Measurements from ENCODE around the gene SLBP. TPM values are rescaled to one million over a fixed set of nuclear protein-coding genes. Genes with fewer than 3 reads are reported as not detected.

The SLBP gene
- total and polyA plus RNA-seq, 2 donors from 2014 or later: 30.7 to 42.8 TPM

GRCh38 chr4:1723131-1723801 lies 11.1 kb upstream of the SLBP start:
- FAIRE-seq (no peak), DNase-seq (peak in 1 of 5 donors; percentile 46)
- TF ChIP-seq CTCF (IDR thresholded peaks at IDR 0.05; ENCODE audit: borderline replicate concordance, extremely low read depth, insufficient read depth): no peak
- H3K4me3 ChIP-seq (ENCODE audit: low read length in 3 of 3): no peak overlapping the region
- intact Hi-C loops (cut with DNase I): no loop called here
- peak overlapping the region in 1 of 2 donors; percentile 34 for H3K27ac ChIP-seq (ENCODE audit: low read depth in 2 of 2, low read length in 2 of 2)
- H3K9me3 ChIP-seq (ENCODE audit: control insufficient read depth in 2 of 3, insufficient read depth in 1 of 3, low read length in 3 of 3): no peaks in the 10 kb centered on the region
- no peak overlapping the region for H3K9ac ChIP-seq (ENCODE audit: low read length in 3 of 3)
- H3K27me3 ChIP-seq (ENCODE audit: control insufficient read depth, insufficient read depth, low read length): no peaks in the 10 kb centered on the region
- no peaks in the 10 kb centered on the region for H3K36me3 ChIP-seq (ENCODE audit: control insufficient read depth in 2 of 3, insufficient read depth in 3 of 3, low read length in 3 of 3)
- peaks cover 0 to 22% (median 0%) of the 10 kb centered on the region in 3 donors for H3K4me1 ChIP-seq (ENCODE audit: control insufficient read depth in 2 of 3, insufficient read depth in 2 of 3, low read depth in 1 of 3, low read length in 3 of 3)

GRCh38 chr4:1722551-1723118 lies 10.5 kb upstream of the SLBP start:
- Histone ChIP-seq H3K4me3 (ENCODE audit: low read length in 3 of 3) (no peak overlapping the region), H3K27me3 (ENCODE audit: control insufficient read depth, insufficient read depth, low read length) (no peaks in the 10 kb centered on the region), H3K9me3 (ENCODE audit: control insufficient read depth in 2 of 3, insufficient read depth in 1 of 3, low read length in 3 of 3) (no peaks in the 10 kb centered on the region), H3K27ac (ENCODE audit: low read depth in 2 of 2, low read length in 2 of 2) (peak overlapping the region in 1 of 2 donors; percentile 41), H3K4me1 (ENCODE audit: control insufficient read depth in 2 of 3, insufficient read depth in 2 of 3, low read depth in 1 of 3, low read length in 3 of 3) (peaks cover 0 to 27% (median 0%) of the 10 kb centered on the region in 3 donors), H3K9ac (ENCODE audit: low read length in 3 of 3) (no peak overlapping the region), H3K36me3 (ENCODE audit: control insufficient read depth in 2 of 3, insufficient read depth in 3 of 3, low read length in 3 of 3) (no peaks in the 10 kb centered on the region)
- intact Hi-C loops (cut with DNase I): no loop called here
- TF ChIP-seq CTCF (IDR thresholded peaks at IDR 0.05; ENCODE audit: borderline replicate concordance, extremely low read depth, insufficient read depth): no peak
- FAIRE-seq (no peak), DNase-seq (peak in 2 of 5 donors; percentile 49 to 67)

GRCh38 chr4:1721666-1722550 lies 9.8 kb upstream of the SLBP start:
- H3K9me3 ChIP-seq (ENCODE audit: control insufficient read depth in 2 of 3, insufficient read depth in 1 of 3, low read length in 3 of 3): no peaks in the 10 kb centered on the region
- DNase-seq (peak in 2 of 5 donors; percentile 66 to 82), FAIRE-seq (no peak)
- H3K36me3 ChIP-seq (ENCODE audit: control insufficient read depth in 2 of 3, insufficient read depth in 3 of 3, low read length in 3 of 3): no peaks in the 10 kb centered on the region
- H3K9ac ChIP-seq (ENCODE audit: low read length in 3 of 3): no peak overlapping the region
- H3K27ac ChIP-seq (ENCODE audit: low read depth in 2 of 2, low read length in 2 of 2): no peak overlapping the region
- intact Hi-C loops (cut with DNase I): no loop called here
- no peak for TF ChIP-seq CTCF (IDR thresholded peaks at IDR 0.05; ENCODE audit: borderline replicate concordance, extremely low read depth, insufficient read depth)
- no peak overlapping the region for H3K4me3 ChIP-seq (ENCODE audit: low read length in 3 of 3)
- H3K27me3 ChIP-seq (ENCODE audit: control insufficient read depth, insufficient read depth, low read length): no peaks in the 10 kb centered on the region
- H3K4me1 ChIP-seq (ENCODE audit: control insufficient read depth in 2 of 3, insufficient read depth in 2 of 3, low read depth in 1 of 3, low read length in 3 of 3): peaks cover 0 to 30% (median 0%) of the 10 kb centered on the region in 3 donors

All from kidney (tissue), 14 donors.